Breast epithelium (tissue), 4 donors: ENCODE measurements around the gene CFAP20. TPM values are rescaled to one million over a fixed set of nuclear protein-coding genes. Genes with fewer than 3 reads are reported as not detected.

Source experiments
- DNase-seq, 2 donors: peaks; one replicate each; pipeline ENCODE4 v3.0.0-alpha.2; 2019; ENCODE audit warnings: low spot score in 2 of 2
- H3K27ac ChIP-seq, 2 donors: fragments of 200-600 bp; sonication (generic) in 1 of 2; one replicate each; pipeline ENCODE4 v1.5.1; 2016 to 2019; ENCODE audit warnings: mild to moderate bottlenecking in 1 of 2
- H3K27me3 ChIP-seq, 2 donors: fragments of 200-600 bp; sonication (generic) in 1 of 2; one replicate each; pipeline versions ENCODE4 v1.5.1 to v1.6.0; 2017 to 2019; ENCODE audit warnings: control low read depth in 1 of 2, mild to moderate bottlenecking in 1 of 2
- H3K36me3 ChIP-seq: fragments of 200-600 bp; one replicate; pipeline ENCODE4 v1.5.1; 2019
- H3K4me1 ChIP-seq, 2 donors: fragments of 200-600 bp; sonication (generic); one replicate each; pipeline ENCODE4 v1.5.1; 2016 to 2019; ENCODE audit warnings: control low read depth in 1 of 2
- H3K4me3 ChIP-seq, 3 donors: fragments of 200-600 bp; sonication (generic); 1 replicate in 2 of 3; 2 replicates in 1 of 3; pipeline ENCODE4 v1.5.1; 2016 to 2019; ENCODE audit warnings: mild to moderate bottlenecking in 3 of 3, moderate library complexity in 2 of 3
- H3K9me3 ChIP-seq, 2 donors: fragments of 200-600 bp; sonication (generic) in 1 of 2; one replicate each; pipeline ENCODE4 v1.5.1; 2016 to 2019; ENCODE audit warnings: control low read depth in 1 of 2
- POLR2A ChIP-seq: fragments of 450-650 bp; IDR thresholded peaks from one replicate; pipeline ENCODE4 v1.6.1; 2016; ENCODE audit warnings: antibody characterized with exemption, mild to moderate bottlenecking, moderate library complexity
- POLR2AphosphoS5 ChIP-seq, 3 donors: sonication (generic); formaldehyde crosslinking; IDR thresholded peaks; one replicate each; pipeline ENCODE4 v1.6.1; 2017; ENCODE audit warnings: antibody characterized with exemption in 3 of 3
- intact Hi-C: fragments of 100-400 bp; cut with DNase I; formaldehyde crosslinking; loops from one replicate; pipeline ENCODE4 v1.15.1; 2023; ENCODE audit warnings: low total_unique reads
- total RNA-seq, 3 donors: library from RNA; depleted of rRNA; stranded (reverse); fragments of >200 nt; gene quantifications; one replicate each; pipeline ENCODE4 v1.1.0, GENCODE V29; 2016
- TF ChIP-seq, protein P1 (sequence below), 3 donors: fragments of 450-650 bp; IDR thresholded peaks; one replicate each; pipeline ENCODE4 v1.5.1; 2016 to 2017; ENCODE audit warnings: antibody characterized with exemption in 3 of 3, mild to moderate bottlenecking in 3 of 3, moderate library complexity in 3 of 3

CFAP20 gene
- total RNA-seq, 3 donors from 2014 or later: 30.5 to 46.1 (median 30.9) TPM

DNA sequence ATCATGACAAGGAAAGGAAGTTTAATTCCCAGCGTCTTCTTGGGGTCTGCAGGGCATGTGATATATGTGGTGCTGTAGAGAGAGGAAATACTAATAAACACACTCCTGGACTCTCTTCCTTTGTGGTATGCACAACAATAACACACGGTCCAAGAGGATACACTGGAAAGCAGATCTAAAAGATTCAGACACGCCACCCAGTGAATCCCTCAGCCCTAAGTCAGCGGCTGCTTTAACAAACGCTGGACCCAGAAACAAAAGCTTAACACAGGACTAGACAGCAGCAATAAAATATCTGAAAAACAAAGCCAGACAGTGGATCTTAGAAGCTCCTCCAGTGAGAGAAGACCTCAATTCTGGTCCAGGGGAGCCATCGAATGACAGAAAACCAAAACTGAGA lies 13.1 kb downstream of the CFAP20 start:
- H3K27me3 ChIP-seq: no peaks in the 10 kb centered on the region
- DNase-seq: no peak
- no peaks in the 10 kb centered on the region for H3K9me3 ChIP-seq
- H3K4me1 ChIP-seq: peaks cover 0 to 2% of the 10 kb centered on the region in 2 donors
- intact Hi-C loops: no loop called here
- H3K36me3 ChIP-seq: no peaks in the 10 kb centered on the region
- TF ChIP-seq POLR2A (no peak), POLR2AphosphoS5 (IDR thresholded peaks at IDR 0.05) (no peak)
- no peak overlapping the region for H3K27ac ChIP-seq
- H3K4me3 ChIP-seq: no peak overlapping the region

GRCh38 chr16:58114827-58115825 lies 14.1 kb downstream of the CFAP20 start:
- Histone ChIP-seq H3K4me3 (no peak overlapping the region), H3K9me3 (no peaks in the 10 kb centered on the region), H3K27ac (no peak overlapping the region), H3K36me3 (no peaks in the 10 kb centered on the region), H3K4me1 (no peaks in the 10 kb centered on the region), H3K27me3 (no peaks in the 10 kb centered on the region)
- DNase-seq: no peak
- TF ChIP-seq POLR2A: no peak
- TF ChIP-seq, protein P1, sequence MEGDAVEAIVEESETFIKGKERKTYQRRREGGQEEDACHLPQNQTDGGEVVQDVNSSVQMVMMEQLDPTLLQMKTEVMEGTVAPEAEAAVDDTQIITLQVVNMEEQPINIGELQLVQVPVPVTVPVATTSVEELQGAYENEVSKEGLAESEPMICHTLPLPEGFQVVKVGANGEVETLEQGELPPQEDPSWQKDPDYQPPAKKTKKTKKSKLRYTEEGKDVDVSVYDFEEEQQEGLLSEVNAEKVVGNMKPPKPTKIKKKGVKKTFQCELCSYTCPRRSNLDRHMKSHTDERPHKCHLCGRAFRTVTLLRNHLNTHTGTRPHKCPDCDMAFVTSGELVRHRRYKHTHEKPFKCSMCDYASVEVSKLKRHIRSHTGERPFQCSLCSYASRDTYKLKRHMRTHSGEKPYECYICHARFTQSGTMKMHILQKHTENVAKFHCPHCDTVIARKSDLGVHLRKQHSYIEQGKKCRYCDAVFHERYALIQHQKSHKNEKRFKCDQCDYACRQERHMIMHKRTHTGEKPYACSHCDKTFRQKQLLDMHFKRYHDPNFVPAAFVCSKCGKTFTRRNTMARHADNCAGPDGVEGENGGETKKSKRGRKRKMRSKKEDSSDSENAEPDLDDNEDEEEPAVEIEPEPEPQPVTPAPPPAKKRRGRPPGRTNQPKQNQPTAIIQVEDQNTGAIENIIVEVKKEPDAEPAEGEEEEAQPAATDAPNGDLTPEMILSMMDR (IDR thresholded peaks at IDR 0.05): no peak
- no peak for TF ChIP-seq POLR2AphosphoS5 (IDR thresholded peaks at IDR 0.05)
- intact Hi-C loops: no loop called here

DNA sequence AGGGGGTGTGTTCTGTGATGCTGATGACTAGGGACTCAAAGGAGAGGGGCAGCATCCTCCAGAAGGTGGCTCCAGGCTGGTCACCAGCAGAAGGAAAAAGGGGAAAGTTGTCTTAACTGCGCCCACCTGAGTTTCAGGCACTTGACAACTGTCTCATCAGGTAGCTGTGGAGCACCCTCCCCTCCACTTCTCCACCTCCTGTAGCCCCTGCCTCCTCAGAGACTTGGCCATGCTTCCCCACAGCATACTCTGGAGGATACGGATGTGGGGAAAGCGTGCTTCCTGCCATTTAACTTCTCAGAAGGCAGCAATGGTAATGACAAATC lies 17.9 kb downstream of the CFAP20 start:
- TF ChIP-seq POLR2AphosphoS5 (IDR thresholded peaks at IDR 0.05) (no peak), POLR2A (no peak)
- TF ChIP-seq, protein P1 (IDR thresholded peaks at IDR 0.05): no peak
- no peak for DNase-seq
- Histone ChIP-seq H3K27me3 (no peaks in the 10 kb centered on the region), H3K9me3 (no peaks in the 10 kb centered on the region), H3K4me1 (no peaks in the 10 kb centered on the region), H3K36me3 (no peaks in the 10 kb centered on the region), H3K27ac (no peak overlapping the region), H3K4me3 (no peak overlapping the region)
- intact Hi-C loops: no loop called here

GRCh38 chr16:58110571-58111301 lies 18.4 kb downstream of the CFAP20 start:
- Histone ChIP-seq H3K27ac (no peak overlapping the region), H3K36me3 (no peaks in the 10 kb centered on the region), H3K27me3 (no peaks in the 10 kb centered on the region), H3K9me3 (no peaks in the 10 kb centered on the region), H3K4me1 (no peaks in the 10 kb centered on the region), H3K4me3 (no peak overlapping the region)
- TF ChIP-seq, protein P1 (IDR thresholded peaks at IDR 0.05): no peak
- TF ChIP-seq POLR2AphosphoS5 (IDR thresholded peaks at IDR 0.05) (no peak), POLR2A (no peak)
- intact Hi-C loops: no loop called here
- DNase-seq: no peak

DNA sequence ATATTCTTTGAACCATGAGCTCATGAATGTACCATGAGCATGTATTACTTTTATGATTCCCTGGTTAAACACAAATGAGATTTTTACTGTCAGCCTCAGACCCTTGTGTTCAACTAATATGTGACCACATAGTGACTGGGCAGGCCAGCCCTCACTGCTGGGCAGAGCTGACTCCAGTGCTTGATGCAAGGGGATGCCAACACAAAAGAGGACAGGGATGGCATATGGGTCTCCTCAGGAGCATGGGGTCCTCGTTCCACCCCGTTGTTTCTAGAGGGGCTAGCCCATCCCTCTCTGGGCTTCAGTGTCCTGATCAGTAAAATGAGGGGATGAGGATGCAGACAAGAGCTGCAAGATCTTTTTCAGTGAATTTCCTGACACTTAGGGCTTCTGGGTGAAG lies 19.3 kb downstream of the CFAP20 start:
- TF ChIP-seq, protein P1 (IDR thresholded peaks at IDR 0.05): no peak
- no peak for TF ChIP-seq POLR2A
- no peak for TF ChIP-seq POLR2AphosphoS5 (IDR thresholded peaks at IDR 0.05)
- Histone ChIP-seq H3K27me3 (no peaks in the 10 kb centered on the region), H3K4me3 (no peak overlapping the region), H3K27ac (no peak overlapping the region), H3K36me3 (no peaks in the 10 kb centered on the region), H3K9me3 (no peaks in the 10 kb centered on the region), H3K4me1 (no peaks in the 10 kb centered on the region)
- intact Hi-C loops: no loop called here
- no peak for DNase-seq
